Ascending aorta (tissue), 2 donors: ENCODE data around the gene MAML3. TPM values are rescaled to one million over a fixed set of nuclear protein-coding genes. Genes with fewer than 3 reads are reported as not detected.

Experiments used
- DNase-seq, 2 donors: peaks; one replicate each; pipeline ENCODE4 v3.0.0-alpha.2; 2019; ENCODE audit warnings: low spot score in 2 of 2
- H3K27ac ChIP-seq, 2 donors: fragments of 200-600 bp; sonication (generic); one replicate each; pipeline ENCODE4 v1.5.1; 2016 to 2017; ENCODE audit warnings: mild to moderate bottlenecking in 1 of 2
- H3K27me3 ChIP-seq: fragments of 200-600 bp; sonication (generic); one replicate; pipeline ENCODE4 v1.5.1; 2017
- H3K36me3 ChIP-seq, 2 donors: fragments of 200-600 bp; sonication (generic); one replicate each; pipeline ENCODE4 v1.5.1; 2016
- H3K4me1 ChIP-seq, 2 donors: fragments of 200-600 bp; sonication (generic); one replicate each; pipeline ENCODE4 v1.5.1; 2016 to 2017; ENCODE audit warnings: mild to moderate bottlenecking in 1 of 2
- H3K4me3 ChIP-seq, 2 donors: fragments of 200-600 bp; sonication (generic); one replicate each; pipeline ENCODE4 v1.5.1; 2016 to 2017; ENCODE audit warnings: mild to moderate bottlenecking in 1 of 2
- H3K9me3 ChIP-seq, 2 donors: fragments of 200-600 bp; sonication (generic); one replicate each; pipeline ENCODE4 v1.5.1; 2016
- intact Hi-C: fragments of 100-400 bp; cut with DNase I; formaldehyde crosslinking; loops from one replicate; pipeline ENCODE4 v1.15.1; 2023
- total RNA-seq: library from RNA; depleted of rRNA; stranded (reverse); fragments of >200 nt; gene quantifications from one replicate; pipeline ENCODE4 v1.1.0, GENCODE V29; 2016
- TF ChIP-seq, protein P1 (sequence below), 3 experiments: fragments of 200-600 bp in 2 of 3; fragments of 450-650 bp in 1 of 3; sonication (generic) in 2 of 3; IDR thresholded peaks; one replicate each; pipeline ENCODE4 v1.5.1; 2016 to 2019; ENCODE audit warnings: antibody characterized with exemption in 3 of 3, mild to moderate bottlenecking in 1 of 3, moderate library complexity in 1 of 3

The MAML3 gene
- total RNA-seq, 1 donor from 2014 or later: 4.7 TPM

DNA sequence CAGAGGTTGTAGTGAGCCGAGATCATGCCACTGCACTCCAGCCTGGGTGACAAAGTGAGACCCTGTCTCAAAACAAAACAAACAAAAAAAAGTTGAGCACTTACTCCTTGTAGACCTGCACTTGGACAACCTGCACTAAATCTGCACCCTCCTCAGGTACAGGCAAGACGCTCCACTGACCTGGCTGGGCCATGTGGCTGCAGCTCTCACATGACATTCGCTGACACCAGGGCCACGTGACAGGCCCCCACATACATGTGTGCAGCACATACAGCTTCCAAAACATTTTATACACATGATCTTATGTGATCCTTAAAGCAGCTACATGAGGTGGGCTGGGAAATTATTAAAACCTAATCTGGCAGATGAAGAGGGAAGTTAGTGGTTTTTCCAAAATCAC, 425.8 kb downstream of the MAML3 start:
- Histone ChIP-seq H3K4me3 (no peak overlapping the region), H3K9me3 (no peaks in the 10 kb centered on the region), H3K27me3 (no peaks in the 10 kb centered on the region), H3K4me1 (no peaks in the 10 kb centered on the region), H3K36me3 (peaks cover 0 to 11% of the 10 kb centered on the region in 2 donors), H3K27ac (no peak overlapping the region)
- DNase-seq: no peak
- TF ChIP-seq, protein P1, sequence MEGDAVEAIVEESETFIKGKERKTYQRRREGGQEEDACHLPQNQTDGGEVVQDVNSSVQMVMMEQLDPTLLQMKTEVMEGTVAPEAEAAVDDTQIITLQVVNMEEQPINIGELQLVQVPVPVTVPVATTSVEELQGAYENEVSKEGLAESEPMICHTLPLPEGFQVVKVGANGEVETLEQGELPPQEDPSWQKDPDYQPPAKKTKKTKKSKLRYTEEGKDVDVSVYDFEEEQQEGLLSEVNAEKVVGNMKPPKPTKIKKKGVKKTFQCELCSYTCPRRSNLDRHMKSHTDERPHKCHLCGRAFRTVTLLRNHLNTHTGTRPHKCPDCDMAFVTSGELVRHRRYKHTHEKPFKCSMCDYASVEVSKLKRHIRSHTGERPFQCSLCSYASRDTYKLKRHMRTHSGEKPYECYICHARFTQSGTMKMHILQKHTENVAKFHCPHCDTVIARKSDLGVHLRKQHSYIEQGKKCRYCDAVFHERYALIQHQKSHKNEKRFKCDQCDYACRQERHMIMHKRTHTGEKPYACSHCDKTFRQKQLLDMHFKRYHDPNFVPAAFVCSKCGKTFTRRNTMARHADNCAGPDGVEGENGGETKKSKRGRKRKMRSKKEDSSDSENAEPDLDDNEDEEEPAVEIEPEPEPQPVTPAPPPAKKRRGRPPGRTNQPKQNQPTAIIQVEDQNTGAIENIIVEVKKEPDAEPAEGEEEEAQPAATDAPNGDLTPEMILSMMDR (IDR thresholded peaks at IDR 0.05): no peak
- intact Hi-C loops: no loop called here

DNA sequence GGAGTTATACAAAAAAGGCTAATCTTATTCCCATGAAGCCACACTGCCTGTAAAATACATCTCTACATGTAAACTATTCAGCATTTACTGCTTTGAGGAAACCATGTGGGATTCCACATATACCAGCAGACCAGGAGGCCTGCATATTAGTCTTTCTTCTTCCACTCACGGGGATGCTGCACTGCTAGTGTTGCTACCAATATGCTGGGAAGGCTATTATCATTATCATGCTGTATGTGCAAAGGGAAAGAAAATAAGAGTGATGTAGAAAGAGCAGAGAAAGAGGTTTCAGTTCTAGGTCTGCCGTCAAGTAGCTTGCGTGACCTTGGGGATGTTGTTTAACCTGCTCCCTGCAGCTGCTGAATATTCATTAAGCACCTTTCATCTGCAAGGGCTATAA, 427.4 kb downstream of the MAML3 start:
- Histone ChIP-seq H3K27me3 (no peaks in the 10 kb centered on the region), H3K27ac (no peak overlapping the region), H3K9me3 (no peaks in the 10 kb centered on the region), H3K36me3 (peaks cover 0 to 11% of the 10 kb centered on the region in 2 donors), H3K4me3 (no peak overlapping the region), H3K4me1 (no peaks in the 10 kb centered on the region)
- intact Hi-C loops: no loop called here
- TF ChIP-seq, protein P1 (IDR thresholded peaks at IDR 0.05): no peak
- DNase-seq: no peak

DNA sequence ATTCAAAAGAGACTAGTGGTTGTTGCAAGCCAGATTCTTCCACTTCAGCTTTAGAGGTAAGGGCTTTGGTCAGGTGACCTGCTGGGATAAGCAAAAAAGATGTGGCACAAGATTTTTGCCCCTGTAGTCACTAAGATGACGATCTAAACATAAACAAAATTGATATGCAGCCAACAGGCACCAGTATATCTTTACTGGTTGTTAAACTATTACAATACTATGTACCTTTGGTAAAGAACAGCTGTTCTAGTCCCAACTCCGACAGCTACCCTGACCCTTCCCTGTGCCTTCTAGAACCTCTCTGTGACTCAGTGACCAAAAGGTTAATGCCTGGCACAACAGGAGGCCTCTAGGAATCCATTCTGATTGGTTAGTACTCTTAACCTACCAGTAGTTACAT, 428.7 kb downstream of the MAML3 start:
- intact Hi-C loops: no loop called here

DNA sequence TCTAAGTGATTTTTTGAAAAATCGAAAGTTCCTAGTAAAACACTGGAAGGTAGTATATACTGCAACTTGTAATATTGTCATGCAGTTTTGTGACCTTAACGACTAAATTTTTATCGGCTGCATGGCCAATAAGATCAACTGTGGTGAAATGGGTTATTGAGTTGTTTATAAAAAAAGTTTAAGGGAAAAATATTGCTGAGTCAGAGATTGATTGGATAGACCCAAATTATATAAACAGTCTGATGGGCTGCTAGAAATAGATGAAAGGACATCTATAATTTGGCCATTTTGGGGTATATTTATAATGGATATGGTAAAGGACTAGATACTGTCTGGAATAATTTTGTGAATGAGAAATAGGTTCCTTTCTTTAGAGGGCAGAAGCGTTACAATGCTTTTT, 432.2 kb downstream of the MAML3 start:
- DNase-seq: no peak
- Histone ChIP-seq H3K4me3 (no peak overlapping the region), H3K27ac (no peak overlapping the region), H3K27me3 (no peaks in the 10 kb centered on the region), H3K4me1 (no peaks in the 10 kb centered on the region), H3K36me3 (peaks cover 15 to 22% of the 10 kb centered on the region in 2 donors), H3K9me3 (no peaks in the 10 kb centered on the region)
- intact Hi-C loops: no loop called here
- TF ChIP-seq, protein P1 (IDR thresholded peaks at IDR 0.05): no peak

More for the DNA sequence above, 428.7 kb downstream of the MAML3 start:
- Histone ChIP-seq H3K4me1 (no peaks in the 10 kb centered on the region), H3K27me3 (no peaks in the 10 kb centered on the region), H3K4me3 (no peak overlapping the region), H3K9me3 (no peaks in the 10 kb centered on the region), H3K36me3 (peaks cover 0 to 11% of the 10 kb centered on the region in 2 donors), H3K27ac (no peak overlapping the region)
- no peak for DNase-seq
- TF ChIP-seq, protein P1 (IDR thresholded peaks at IDR 0.05): no peak

DNA sequence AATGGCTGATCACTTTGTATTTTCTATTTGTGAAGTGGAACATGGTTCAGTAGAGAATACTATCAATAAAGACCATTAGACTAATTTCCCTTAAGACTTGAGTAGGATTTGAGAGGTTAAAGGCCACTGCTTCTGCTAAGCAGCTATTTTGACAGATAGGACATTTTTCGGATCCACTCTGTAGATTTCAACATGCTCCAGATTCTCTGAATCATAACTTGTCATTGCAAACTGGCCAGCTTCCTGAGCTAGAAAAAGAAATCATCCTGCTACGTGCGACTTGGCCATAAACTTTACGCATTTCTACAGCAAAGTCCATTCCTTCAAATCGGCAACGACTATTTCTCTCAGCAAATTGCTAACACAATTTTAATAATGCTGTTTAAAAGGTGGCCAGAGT, 433.2 kb downstream of the MAML3 start:
- Histone ChIP-seq H3K9me3 (no peaks in the 10 kb centered on the region), H3K27me3 (no peaks in the 10 kb centered on the region), H3K27ac (no peak overlapping the region), H3K4me1 (peaks cover 0 to 3% of the 10 kb centered on the region in 2 donors), H3K36me3 (peaks cover 13 to 22% of the 10 kb centered on the region in 2 donors), H3K4me3 (no peak overlapping the region)
- no peak for DNase-seq
- intact Hi-C loops: no loop called here
- TF ChIP-seq, protein P1 (IDR thresholded peaks at IDR 0.05): no peak
